GM12872 (cell line): ENCODE results near the gene CLC.

Experiments used
- TF ChIP-seq, protein P1 (sequence below): IDR thresholded peaks from 3 replicates; pipeline ENCODE4 v1.5.1; 2011; ENCODE audit warnings: low read depth, mild to moderate bottlenecking, low read length, moderate library complexity; ENCODE audit not compliant: insufficient read depth

Gene CLC

DNA sequence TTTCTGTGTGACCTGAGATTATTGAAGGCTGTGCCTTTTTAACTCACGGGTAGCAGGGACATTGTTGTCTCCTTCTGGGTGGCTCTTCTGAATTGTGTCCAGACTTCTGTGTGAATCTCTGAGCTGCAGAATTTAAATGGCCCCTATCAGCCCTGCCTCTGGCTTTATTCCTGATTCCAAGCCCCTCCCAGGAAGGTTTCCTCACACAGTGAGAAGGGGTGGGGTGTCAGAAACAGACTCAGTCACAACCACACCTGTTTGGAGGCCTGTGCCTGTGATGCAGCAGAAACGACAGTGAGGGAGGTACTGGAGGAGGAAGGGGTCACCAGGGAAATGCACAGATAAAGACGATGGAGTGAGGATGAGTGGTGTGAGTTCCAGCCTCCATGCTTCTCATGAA, at the start of gene CLC:
Gene CLC, minus strand, starts transcription at position 139 of the 400 bp plus-strand sequence. Its CDS starts 77 bp downstream, at position 62.
- TF ChIP-seq, protein P1, sequence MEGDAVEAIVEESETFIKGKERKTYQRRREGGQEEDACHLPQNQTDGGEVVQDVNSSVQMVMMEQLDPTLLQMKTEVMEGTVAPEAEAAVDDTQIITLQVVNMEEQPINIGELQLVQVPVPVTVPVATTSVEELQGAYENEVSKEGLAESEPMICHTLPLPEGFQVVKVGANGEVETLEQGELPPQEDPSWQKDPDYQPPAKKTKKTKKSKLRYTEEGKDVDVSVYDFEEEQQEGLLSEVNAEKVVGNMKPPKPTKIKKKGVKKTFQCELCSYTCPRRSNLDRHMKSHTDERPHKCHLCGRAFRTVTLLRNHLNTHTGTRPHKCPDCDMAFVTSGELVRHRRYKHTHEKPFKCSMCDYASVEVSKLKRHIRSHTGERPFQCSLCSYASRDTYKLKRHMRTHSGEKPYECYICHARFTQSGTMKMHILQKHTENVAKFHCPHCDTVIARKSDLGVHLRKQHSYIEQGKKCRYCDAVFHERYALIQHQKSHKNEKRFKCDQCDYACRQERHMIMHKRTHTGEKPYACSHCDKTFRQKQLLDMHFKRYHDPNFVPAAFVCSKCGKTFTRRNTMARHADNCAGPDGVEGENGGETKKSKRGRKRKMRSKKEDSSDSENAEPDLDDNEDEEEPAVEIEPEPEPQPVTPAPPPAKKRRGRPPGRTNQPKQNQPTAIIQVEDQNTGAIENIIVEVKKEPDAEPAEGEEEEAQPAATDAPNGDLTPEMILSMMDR: no peak

DNA sequence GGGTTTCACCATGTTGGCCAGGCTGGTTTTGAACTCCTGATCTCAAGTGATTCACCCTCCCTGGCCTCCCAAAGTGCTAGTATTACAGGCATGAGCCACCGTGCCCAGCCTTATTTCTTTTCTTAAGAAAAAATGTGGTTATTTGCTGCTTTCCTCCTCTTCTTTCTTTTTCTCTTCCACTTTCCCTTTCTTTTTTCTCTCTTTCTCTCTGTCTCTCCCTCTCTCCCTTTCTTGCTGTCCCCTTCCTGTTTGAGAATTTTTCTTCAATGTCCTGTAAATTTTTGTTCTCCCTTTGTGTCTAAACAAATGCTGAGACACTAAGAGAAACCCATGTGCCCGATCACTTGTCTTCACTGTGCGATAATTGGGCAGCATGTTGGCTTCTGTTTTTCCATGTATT, 43.1 kb upstream of the CLC start:
- TF ChIP-seq, protein P1: no peak

DNA sequence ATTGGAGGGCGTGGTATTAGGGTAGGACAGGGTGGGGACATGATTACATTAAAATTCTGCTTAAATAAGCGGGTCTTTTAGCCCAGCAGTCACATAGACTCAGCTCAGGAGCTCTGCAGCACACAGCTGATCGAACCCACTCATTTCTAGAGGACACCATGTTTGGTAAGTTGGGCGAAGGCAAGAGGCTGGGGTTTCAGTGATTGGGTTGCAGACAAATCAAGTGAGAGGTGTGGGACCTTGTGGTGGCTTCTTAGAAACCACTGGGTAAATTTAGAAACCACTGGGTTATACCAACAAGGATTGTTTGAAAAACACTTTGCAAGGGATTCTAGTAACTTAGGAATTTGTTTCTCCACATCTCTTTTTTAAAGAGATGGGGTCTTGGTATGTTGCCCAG, 40.9 kb upstream of the CLC start, which contains the start of gene LEUTX:
Gene LEUTX, plus strand, starts transcription at position 92 of the 400 bp plus-strand sequence. Its CDS starts 67 bp downstream, at position 159.
- TF ChIP-seq, protein P1: no peak

DNA sequence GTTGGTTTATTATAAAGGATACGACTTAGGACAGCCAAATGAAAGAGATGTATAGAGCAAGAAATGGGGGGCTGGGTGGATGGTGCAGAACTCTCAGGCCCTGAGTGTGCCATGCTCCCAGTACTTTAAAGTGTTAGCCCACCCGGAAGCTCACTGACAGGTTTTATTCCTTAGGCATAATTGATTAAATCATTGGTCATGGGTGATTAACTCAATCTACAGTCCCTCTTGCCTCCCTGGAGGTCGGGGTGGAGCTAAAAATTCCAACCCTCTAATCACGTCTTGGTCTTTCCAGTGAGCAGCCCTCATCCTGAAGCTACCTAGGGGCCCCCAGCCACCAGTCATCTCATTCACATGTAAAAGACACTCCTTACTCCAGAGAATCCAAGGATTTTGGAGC, 31.0 kb upstream of the CLC start:
- TF ChIP-seq, protein P1: no peak

DNA sequence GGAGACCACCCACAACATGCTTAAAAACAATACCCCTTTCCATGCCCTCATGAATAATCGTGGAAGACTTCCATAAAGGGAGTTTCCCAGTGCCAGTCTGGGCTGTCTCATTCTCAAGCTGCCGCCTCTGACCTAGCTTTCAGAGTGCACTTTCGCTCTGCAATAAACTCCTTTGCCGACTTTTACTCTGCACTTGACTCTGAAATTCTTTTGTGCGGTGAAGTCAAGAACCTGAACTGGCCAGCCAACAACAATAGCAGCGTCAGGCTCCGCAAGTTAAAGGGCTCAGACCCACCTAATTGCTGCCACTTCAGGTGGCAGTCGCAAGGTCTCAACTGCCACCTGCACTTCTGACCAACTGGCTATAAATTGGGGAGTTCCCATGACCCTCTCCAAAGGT, 30.5 kb upstream of the CLC start:
- TF ChIP-seq, protein P1: no peak

DNA sequence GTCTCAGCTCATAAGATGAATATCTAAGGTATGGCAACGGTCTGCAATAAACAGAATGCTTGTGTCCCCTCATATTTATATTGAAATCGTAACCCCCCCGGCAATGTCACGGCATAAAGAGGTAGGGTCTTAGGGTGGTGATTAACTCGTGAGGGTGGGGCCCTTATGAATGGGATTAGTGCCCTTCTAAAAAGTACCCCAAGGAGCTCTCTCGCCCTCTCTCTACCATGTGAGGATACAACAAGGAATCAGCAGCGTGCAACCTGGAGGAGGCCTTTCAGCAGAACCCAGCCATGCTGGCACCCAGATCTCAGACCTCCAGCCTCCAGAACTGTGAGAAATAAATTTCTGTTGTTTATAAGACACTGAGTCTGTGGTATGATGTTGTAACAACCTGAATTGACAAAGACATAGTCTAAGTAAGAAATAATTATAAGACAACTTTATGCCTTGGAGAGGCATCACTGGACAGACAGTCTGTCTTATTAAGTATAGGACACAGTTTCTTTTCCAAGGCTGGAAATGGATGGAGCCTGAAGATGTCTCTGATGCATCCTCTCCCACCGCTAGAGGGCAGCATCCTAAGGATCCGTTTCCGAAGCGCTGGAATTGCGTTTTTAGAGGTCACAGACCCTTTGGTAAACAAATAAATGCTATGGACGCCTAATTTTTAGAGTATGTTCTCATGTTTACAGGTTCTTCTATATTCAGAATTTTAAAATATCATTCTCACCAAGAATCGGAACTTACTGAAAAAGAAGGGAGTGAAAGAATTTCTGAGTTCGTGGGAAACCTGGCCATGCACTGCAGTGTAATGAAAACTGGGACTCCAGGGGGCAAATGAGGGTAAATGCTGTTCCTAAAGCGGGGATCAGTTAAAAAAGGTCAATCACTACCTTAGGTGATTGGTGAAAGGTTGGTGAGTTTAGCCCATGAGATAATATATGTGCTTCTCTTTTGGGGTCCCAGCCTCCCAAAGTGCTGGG, 27.6 kb upstream of the CLC start:
- TF ChIP-seq, protein P1: peak; percentile 75

DNA sequence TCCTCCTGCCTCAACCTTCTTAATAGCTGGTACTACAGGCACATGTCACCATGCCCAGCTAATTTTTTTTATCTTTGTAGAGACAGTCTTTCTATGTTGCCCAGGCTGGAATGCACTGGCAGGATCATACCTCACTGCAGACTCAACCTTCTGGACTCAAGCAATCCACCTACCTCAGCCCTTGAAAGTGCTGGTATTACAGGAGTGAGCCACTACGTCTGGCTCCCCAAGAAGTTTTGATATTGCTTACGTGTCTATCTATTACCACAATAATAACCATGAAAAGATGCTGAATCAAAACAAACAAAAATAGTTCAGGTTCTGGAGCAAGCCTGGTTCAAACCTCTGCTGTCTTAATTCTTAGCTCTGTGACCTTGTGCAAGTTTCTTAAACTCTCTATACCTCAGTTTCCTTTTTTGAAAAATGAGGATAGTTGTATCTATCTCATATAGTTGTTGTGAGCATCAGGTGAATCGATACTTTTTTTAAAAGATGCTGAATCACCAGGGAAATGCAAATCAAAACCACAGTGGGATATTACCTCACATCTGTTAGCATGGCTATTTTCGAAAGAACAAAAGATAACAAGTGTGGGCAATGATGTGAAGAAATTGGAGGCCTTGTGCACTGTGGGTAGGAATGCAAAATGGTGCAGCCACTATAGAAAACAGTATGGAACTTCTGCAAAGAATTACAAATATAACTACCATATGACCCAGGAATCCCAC, 21.8 kb upstream of the CLC start:
- TF ChIP-seq, protein P1: no peak
